Measurements from ENCODE around the gene KCNH2.

Gene KCNH2

GRCh38 chr7:150962290-150962552 is 15.9 kb downstream of the KCNH2 start:
- Histone ChIP-seq H3K4me3 (ENCODE audit: low read depth in 1 of 2, low read length in 2 of 2) (no peak overlapping the region), H3K36me3 (ENCODE audit: control insufficient read depth in 1 of 2, insufficient read depth in 2 of 2, low read length in 2 of 2) (no peaks in the 10 kb centered on the region), H3K9me3 (ENCODE audit: control insufficient read depth in 1 of 2, low read length in 2 of 2) (no peaks in the 10 kb centered on the region), H3K27ac (ENCODE audit: low read depth, low read length) (no peak overlapping the region), H3K27me3 (ENCODE audit: control insufficient read depth in 1 of 2, insufficient read depth in 2 of 2, low read length in 2 of 2) (no peaks in the 10 kb centered on the region), H3K4me1 (ENCODE audit: control insufficient read depth in 1 of 2, insufficient read depth in 2 of 2, low read length in 2 of 2) (peaks cover 0 to 5% of the 10 kb centered on the region in 2 donors), H3K9ac (ENCODE audit: low read depth in 1 of 2, low read length in 2 of 2) (no peak overlapping the region)

- no peaks in the 10 kb centered on the region for H3K9me3 ChIP-seq (ENCODE audit: control insufficient read depth in 1 of 2, low read length in 2 of 2)
- no peaks in the 10 kb centered on the region for H3K36me3 ChIP-seq (ENCODE audit: control insufficient read depth in 1 of 2, insufficient read depth in 2 of 2, low read length in 2 of 2)
- no peak overlapping the region for H3K9ac ChIP-seq (ENCODE audit: low read depth in 1 of 2, low read length in 2 of 2)
- H3K4me1 ChIP-seq (ENCODE audit: control insufficient read depth in 1 of 2, insufficient read depth in 2 of 2, low read length in 2 of 2) = peaks cover 0 to 5% of the 10 kb centered on the region in 2 donors
- H3K27ac ChIP-seq (ENCODE audit: low read depth, low read length) = peak overlapping the region; percentile 32
- H3K4me3 ChIP-seq (ENCODE audit: low read depth in 1 of 2, low read length in 2 of 2) = no peak overlapping the region
- no peaks in the 10 kb centered on the region for H3K27me3 ChIP-seq (ENCODE audit: control insufficient read depth in 1 of 2, insufficient read depth in 2 of 2, low read length in 2 of 2)
Measured at GRCh38 chr7:150961510-150962289, 16.4 kb downstream of the KCNH2 start.

GRCh38 chr7:150959739-150960734 is 18.1 kb downstream of the KCNH2 start:
- H3K36me3 ChIP-seq (ENCODE audit: control insufficient read depth in 1 of 2, insufficient read depth in 2 of 2, low read length in 2 of 2) = no peaks in the 10 kb centered on the region
- H3K27ac ChIP-seq (ENCODE audit: low read depth, low read length) = no peak overlapping the region
- no peaks in the 10 kb centered on the region for H3K9me3 ChIP-seq (ENCODE audit: control insufficient read depth in 1 of 2, low read length in 2 of 2)
- no peaks in the 10 kb centered on the region for H3K27me3 ChIP-seq (ENCODE audit: control insufficient read depth in 1 of 2, insufficient read depth in 2 of 2, low read length in 2 of 2)
- H3K4me1 ChIP-seq (ENCODE audit: control insufficient read depth in 1 of 2, insufficient read depth in 2 of 2, low read length in 2 of 2) = peaks cover 0 to 5% of the 10 kb centered on the region in 2 donors
- no peak overlapping the region for H3K9ac ChIP-seq (ENCODE audit: low read depth in 1 of 2, low read length in 2 of 2)
- no peak overlapping the region for H3K4me3 ChIP-seq (ENCODE audit: low read depth in 1 of 2, low read length in 2 of 2)

- Histone ChIP-seq H3K4me3 (ENCODE audit: low read depth in 1 of 2, low read length in 2 of 2) (no peak overlapping the region), H3K9me3 (ENCODE audit: control insufficient read depth in 1 of 2, low read length in 2 of 2) (no peaks in the 10 kb centered on the region), H3K4me1 (ENCODE audit: control insufficient read depth in 1 of 2, insufficient read depth in 2 of 2, low read length in 2 of 2) (peaks cover 0 to 5% of the 10 kb centered on the region in 2 donors), H3K36me3 (ENCODE audit: control insufficient read depth in 1 of 2, insufficient read depth in 2 of 2, low read length in 2 of 2) (no peaks in the 10 kb centered on the region), H3K27me3 (ENCODE audit: control insufficient read depth in 1 of 2, insufficient read depth in 2 of 2, low read length in 2 of 2) (no peaks in the 10 kb centered on the region), H3K9ac (ENCODE audit: low read depth in 1 of 2, low read length in 2 of 2) (no peak overlapping the region), H3K27ac (ENCODE audit: low read depth, low read length) (no peak overlapping the region)
Measured at GRCh38 chr7:150959081-150959480, 19.0 kb downstream of the KCNH2 start.

- Histone ChIP-seq H3K36me3 (ENCODE audit: control insufficient read depth in 1 of 2, insufficient read depth in 2 of 2, low read length in 2 of 2) (no peaks in the 10 kb centered on the region), H3K9me3 (ENCODE audit: control insufficient read depth in 1 of 2, low read length in 2 of 2) (no peaks in the 10 kb centered on the region), H3K27me3 (ENCODE audit: control insufficient read depth in 1 of 2, insufficient read depth in 2 of 2, low read length in 2 of 2) (no peaks in the 10 kb centered on the region), H3K9ac (ENCODE audit: low read depth in 1 of 2, low read length in 2 of 2) (no peak overlapping the region), H3K4me3 (ENCODE audit: low read depth in 1 of 2, low read length in 2 of 2) (no peak overlapping the region), H3K27ac (ENCODE audit: low read depth, low read length) (no peak overlapping the region), H3K4me1 (ENCODE audit: control insufficient read depth in 1 of 2, insufficient read depth in 2 of 2, low read length in 2 of 2) (peaks cover 0 to 5% of the 10 kb centered on the region in 2 donors)
Measured at GRCh38 chr7:150958597-150958996, 19.5 kb downstream of the KCNH2 start.

GRCh38 chr7:150958062-150958552 is 20.0 kb downstream of the KCNH2 start:
- H3K9me3 ChIP-seq (ENCODE audit: control insufficient read depth in 1 of 2, low read length in 2 of 2) = no peaks in the 10 kb centered on the region
- H3K4me1 ChIP-seq (ENCODE audit: control insufficient read depth in 1 of 2, insufficient read depth in 2 of 2, low read length in 2 of 2) = peaks cover 0 to 5% of the 10 kb centered on the region in 2 donors
- no peak overlapping the region for H3K4me3 ChIP-seq (ENCODE audit: low read depth in 1 of 2, low read length in 2 of 2)
- H3K36me3 ChIP-seq (ENCODE audit: control insufficient read depth in 1 of 2, insufficient read depth in 2 of 2, low read length in 2 of 2) = no peaks in the 10 kb centered on the region
- H3K27me3 ChIP-seq (ENCODE audit: control insufficient read depth in 1 of 2, insufficient read depth in 2 of 2, low read length in 2 of 2) = no peaks in the 10 kb centered on the region
- H3K9ac ChIP-seq (ENCODE audit: low read depth in 1 of 2, low read length in 2 of 2) = no peak overlapping the region
- H3K27ac ChIP-seq (ENCODE audit: low read depth, low read length) = no peak overlapping the region

- H3K27me3 ChIP-seq (ENCODE audit: control insufficient read depth in 1 of 2, insufficient read depth in 2 of 2, low read length in 2 of 2) = no peaks in the 10 kb centered on the region
- no peak overlapping the region for H3K27ac ChIP-seq (ENCODE audit: low read depth, low read length)
Measured at GRCh38 chr7:150957133-150958020, 20.7 kb downstream of the KCNH2 start.

GRCh38 chr7:150956395-150957132 is 21.6 kb downstream of the KCNH2 start:
- no peak overlapping the region for H3K27ac ChIP-seq (ENCODE audit: low read depth, low read length)
- no peaks in the 10 kb centered on the region for H3K36me3 ChIP-seq (ENCODE audit: control insufficient read depth in 1 of 2, insufficient read depth in 2 of 2, low read length in 2 of 2)

More at GRCh38 chr7:150957133-150958020, 20.7 kb downstream of the KCNH2 start:
- Histone ChIP-seq H3K4me3 (ENCODE audit: low read depth in 1 of 2, low read length in 2 of 2) (no peak overlapping the region), H3K36me3 (ENCODE audit: control insufficient read depth in 1 of 2, insufficient read depth in 2 of 2, low read length in 2 of 2) (no peaks in the 10 kb centered on the region), H3K4me1 (ENCODE audit: control insufficient read depth in 1 of 2, insufficient read depth in 2 of 2, low read length in 2 of 2) (peaks cover 0 to 5% of the 10 kb centered on the region in 2 donors), H3K9ac (ENCODE audit: low read depth in 1 of 2, low read length in 2 of 2) (no peak overlapping the region), H3K9me3 (ENCODE audit: control insufficient read depth in 1 of 2, low read length in 2 of 2) (no peaks in the 10 kb centered on the region)

More at GRCh38 chr7:150956395-150957132, 21.6 kb downstream of the KCNH2 start:
- H3K4me1 ChIP-seq (ENCODE audit: control insufficient read depth in 1 of 2, insufficient read depth in 2 of 2, low read length in 2 of 2) = no peaks in the 10 kb centered on the region
- no peak overlapping the region for H3K9ac ChIP-seq (ENCODE audit: low read depth in 1 of 2, low read length in 2 of 2)
- H3K4me3 ChIP-seq (ENCODE audit: low read depth in 1 of 2, low read length in 2 of 2) = no peak overlapping the region
- H3K9me3 ChIP-seq (ENCODE audit: control insufficient read depth in 1 of 2, low read length in 2 of 2) = no peaks in the 10 kb centered on the region
- H3K27me3 ChIP-seq (ENCODE audit: control insufficient read depth in 1 of 2, insufficient read depth in 2 of 2, low read length in 2 of 2) = no peaks in the 10 kb centered on the region
